ENCODE measurements around the gene LDB3. TPM values are rescaled to one million over a fixed set of nuclear protein-coding genes. Genes with fewer than 3 reads are reported as not detected.

Gene LDB3
- total RNA-seq, 1 donor from 2014 or later, result 1.3 TPM

- no peak for DNase-seq (ENCODE audit: low spot score)
These were observed 58.3 kb downstream of the LDB3 start for GRCh38 chr10:86726677-86726999.

- DNase-seq (ENCODE audit: low spot score), result no peak
These were observed 59.2 kb downstream of the LDB3 start for GRCh38 chr10:86727470-86727869.

GRCh38 chr10:86728056-86728455 lies 59.7 kb downstream of the LDB3 start:
- peak; percentile 53 for DNase-seq (ENCODE audit: low spot score)

GRCh38 chr10:86729677-86730076 lies 61.4 kb downstream of the LDB3 start:
- no peak for DNase-seq (ENCODE audit: low spot score)

GRCh38 chr10:86730227-86730626 lies 61.9 kb downstream of the LDB3 start:
- DNase-seq (ENCODE audit: low spot score), result peak; percentile 78

- peak; percentile 86 for DNase-seq (ENCODE audit: low spot score)
These were observed 64.5 kb downstream of the LDB3 start for GRCh38 chr10:86732771-86733170.

GRCh38 chr10:86733260-86733671 lies 65.0 kb downstream of the LDB3 start:
- no peak for DNase-seq (ENCODE audit: low spot score)

- peak; percentile 77 for DNase-seq (ENCODE audit: low spot score)
These were observed 66.1 kb downstream of the LDB3 start for GRCh38 chr10:86734207-86734988.

GRCh38 chr10:86735278-86735677 lies 67.0 kb downstream of the LDB3 start:
- DNase-seq (ENCODE audit: low spot score), result peak; percentile 51

- DNase-seq (ENCODE audit: low spot score), result no peak
These were observed 73.9 kb downstream of the LDB3 start for GRCh38 chr10:86742230-86742629.

- no peak for DNase-seq (ENCODE audit: low spot score)
These were observed 75.9 kb downstream of the LDB3 start for GRCh38 chr10:86744067-86744725.

GRCh38 chr10:86747796-86748581 lies 79.7 kb downstream of the LDB3 start:
- no peak for DNase-seq (ENCODE audit: low spot score)

- DNase-seq (ENCODE audit: low spot score), result no peak
These were observed 81.5 kb downstream of the LDB3 start for GRCh38 chr10:86749854-86750253.

GRCh38 chr10:86751477-86751876 lies 83.2 kb downstream of the LDB3 start:
- DNase-seq (ENCODE audit: low spot score), result no peak

GRCh38 chr10:86752311-86752710 lies 84.0 kb downstream of the LDB3 start:
- no peak for DNase-seq (ENCODE audit: low spot score)

GRCh38 chr10:86753051-86753450 lies 84.7 kb downstream of the LDB3 start:
- DNase-seq (ENCODE audit: low spot score), result no peak

- DNase-seq (ENCODE audit: low spot score), result peak; percentile 67
These were observed 85.5 kb downstream of the LDB3 start for GRCh38 chr10:86753638-86754434.

- no peak for DNase-seq (ENCODE audit: low spot score)
These were observed 87.1 kb downstream of the LDB3 start for GRCh38 chr10:86755454-86755739.

GRCh38 chr10:86755740-86756510 lies 87.6 kb downstream of the LDB3 start:
- DNase-seq (ENCODE audit: low spot score), result peak; percentile 91

- DNase-seq (ENCODE audit: low spot score), result peak; percentile 96
These were observed 88.3 kb downstream of the LDB3 start, which contains the start of gene BMPR1A for GRCh38 chr10:86756511-86757112. Gene BMPR1A (plus strand): TSS chr10:86756619. CDS start chr10:86876019, 119,400 bp downstream.
